Loucy (cell line): Measurements from ENCODE around the gene CLCA1.

Experiments used
- CTCF ChIP-seq: fragments of 200-600 bp; sonication (generic); conservative IDR thresholded peaks from 2 replicates; pipeline ENCODE4 v1.5.1; 2014; ENCODE audit warnings: mild to moderate bottlenecking, antibody characterized with exemption, low read length
- EZH2phosphoT487 ChIP-seq: fragments of 200-600 bp; IDR thresholded peaks from 2 replicates; pipeline ENCODE4 v1.6.1; 2018; ENCODE audit warnings: antibody characterized with exemption, mild to moderate bottlenecking, moderate library complexity, borderline replicate concordance

GRCh38 chr1:86537928-86538695 is 69.4 kb downstream of the CLCA1 start:
- TF ChIP-seq CTCF, result no peak
- no peak for TF ChIP-seq EZH2phosphoT487
